ENCODE results near the gene AXL. TPM values are rescaled to one million over a fixed set of nuclear protein-coding genes. Genes with fewer than 3 reads are reported as not detected.

The AXL gene
- total RNA-seq, 4 donors from 2014 or later, result 7.2 to 46.2 (median 24.2) TPM

GRCh38 chr19:41217741-41218140 lies 1.3 kb upstream of the AXL start:
- no peaks in the 10 kb centered on the region for H3K27me3 ChIP-seq
- DNase-seq, result no peak
- H3K4me3 ChIP-seq, result no peak overlapping the region
- no peaks in the 10 kb centered on the region for H3K9me3 ChIP-seq
- H3K4me1 ChIP-seq, result peaks cover 0 to 3% (median 0%) of the 10 kb centered on the region in 4 donors
- H3K36me3 ChIP-seq, result no peaks in the 10 kb centered on the region
- H3K27ac ChIP-seq, result peak overlapping the region in 2 of 4 donors; percentile 89 to 93
- TF ChIP-seq CTCF (IDR thresholded peaks at IDR 0.05) (no peak), POLR2A (IDR thresholded peaks at IDR 0.05) (no peak)

DNA sequence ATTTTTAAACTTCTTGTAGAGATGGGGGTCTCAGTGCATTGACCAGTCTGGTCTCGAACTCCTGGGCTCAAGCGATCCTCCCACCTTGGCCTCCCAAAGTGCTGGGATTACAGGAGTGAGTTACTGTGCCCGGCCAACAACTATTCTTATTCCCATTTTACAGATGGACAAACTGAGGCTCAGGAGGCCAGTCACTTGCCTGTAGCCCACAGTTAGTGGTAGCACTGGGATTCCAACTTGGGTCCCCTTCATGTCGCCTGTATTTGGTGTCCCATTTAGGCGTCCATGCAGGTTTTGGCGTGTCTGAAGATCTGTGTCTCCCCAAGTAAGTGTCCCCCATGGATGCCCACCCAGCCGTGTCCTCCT lies 791 bp upstream of the AXL start:
- H3K27ac ChIP-seq, result peak overlapping the region; percentile 74 to 93 (median 86)
- no peak for DNase-seq
- peak overlapping the region in 2 of 4 donors; percentile 56 to 60 for H3K4me3 ChIP-seq
- no peaks in the 10 kb centered on the region for H3K27me3 ChIP-seq
- no peaks in the 10 kb centered on the region for H3K9me3 ChIP-seq
- peaks cover 0 to 3% (median under 1%) of the 10 kb centered on the region in 4 donors for H3K4me1 ChIP-seq
- no peaks in the 10 kb centered on the region for H3K36me3 ChIP-seq
- no peak for TF ChIP-seq POLR2A (IDR thresholded peaks at IDR 0.05)
- no peak for TF ChIP-seq CTCF (IDR thresholded peaks at IDR 0.05)

GRCh38 chr19:41219924-41220567 lies 1.0 kb downstream of the AXL start:
- Histone ChIP-seq H3K9me3 (no peaks in the 10 kb centered on the region), H3K27me3 (no peaks in the 10 kb centered on the region), H3K4me3 (peak overlapping the region; percentile 22 to 60 (median 48)), H3K27ac (peak overlapping the region; percentile 74 to 93 (median 86)), H3K36me3 (no peaks in the 10 kb centered on the region), H3K4me1 (peaks cover 0 to 4% (median 2%) of the 10 kb centered on the region in 4 donors)
- DNase-seq, result peak in 1 of 3 donors; percentile 52
- TF ChIP-seq CTCF (IDR thresholded peaks at IDR 0.05), result no peak
- TF ChIP-seq POLR2A (IDR thresholded peaks at IDR 0.05), result no peak

GRCh38 chr19:41220811-41221210 lies 1.8 kb downstream of the AXL start:
- Histone ChIP-seq H3K4me1 (peaks cover 0 to 4% (median 2%) of the 10 kb centered on the region in 4 donors), H3K4me3 (peak overlapping the region; percentile 22 to 60 (median 48)), H3K27ac (peak overlapping the region; percentile 74 to 93 (median 86)), H3K27me3 (no peaks in the 10 kb centered on the region), H3K9me3 (no peaks in the 10 kb centered on the region), H3K36me3 (no peaks in the 10 kb centered on the region)
- DNase-seq, result no peak
- no peak for TF ChIP-seq CTCF (IDR thresholded peaks at IDR 0.05)

DNA sequence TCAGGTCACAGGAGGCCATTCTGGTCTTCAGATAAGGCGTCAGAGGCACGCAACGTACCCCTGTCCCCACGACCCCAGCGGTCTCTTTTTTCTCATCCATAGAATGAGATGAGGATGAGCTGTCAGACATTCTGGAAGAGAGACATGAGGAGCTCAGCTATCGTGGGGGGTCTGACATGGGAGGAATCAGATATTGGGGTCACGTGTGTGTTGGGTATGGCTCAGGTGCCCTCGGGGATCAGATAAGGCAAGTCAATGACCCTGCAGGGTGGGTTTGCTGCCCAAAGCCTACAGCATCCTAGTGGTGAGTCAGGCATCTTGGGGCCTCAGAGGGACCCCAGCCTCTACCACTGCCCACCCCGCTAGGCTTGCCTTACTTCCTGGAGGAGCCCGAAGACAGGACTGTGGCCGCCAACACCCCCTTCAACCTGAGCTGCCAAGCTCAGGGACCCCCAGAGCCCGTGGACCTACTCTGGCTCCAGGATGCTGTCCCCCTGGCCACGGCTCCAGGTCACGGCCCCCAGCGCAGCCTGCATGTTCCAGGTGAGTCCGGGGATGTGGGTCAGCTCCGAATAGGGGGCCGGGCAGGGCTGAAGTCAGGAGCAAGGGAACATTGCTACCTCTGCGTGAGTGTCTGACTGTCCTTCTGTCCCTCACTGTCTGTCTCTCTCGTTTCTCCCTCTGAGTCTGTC lies 2.6 kb downstream of the AXL start:
- Histone ChIP-seq H3K4me1 (peaks cover 0 to 8% (median 4%) of the 10 kb centered on the region in 4 donors), H3K27ac (peak overlapping the region in 1 of 4 donors; percentile 6), H3K9me3 (no peaks in the 10 kb centered on the region), H3K36me3 (no peaks in the 10 kb centered on the region), H3K4me3 (peak overlapping the region in 1 of 4 donors; percentile 60), H3K27me3 (no peaks in the 10 kb centered on the region)
- no peak for TF ChIP-seq POLR2A (IDR thresholded peaks at IDR 0.05)
- no peak for TF ChIP-seq CTCF (IDR thresholded peaks at IDR 0.05)
- DNase-seq, result no peak

Measured in Peyer's patch (tissue), 4 donors.